NCI-H345 treated with DMSO at 0.1 percent for 48 hours (cell line): Measurements from ENCODE around the gene AGAP2.
A peak's percentile ranks its signal among the peaks of the same experiment; 100 is the strongest.
"Not testable (repeated sequence)": the region's sequence is repeated elsewhere in the genome, so short reads cannot be mapped to it uniquely, and the experiment has no call there.

Experiments used
- DNase-seq: peaks from one replicate; lab custom pipeline; 2025; ENCODE audit not compliant: unreplicated experiment; lab: John Stamatoyannopoulos, UW

AGAP2 gene

DNA sequence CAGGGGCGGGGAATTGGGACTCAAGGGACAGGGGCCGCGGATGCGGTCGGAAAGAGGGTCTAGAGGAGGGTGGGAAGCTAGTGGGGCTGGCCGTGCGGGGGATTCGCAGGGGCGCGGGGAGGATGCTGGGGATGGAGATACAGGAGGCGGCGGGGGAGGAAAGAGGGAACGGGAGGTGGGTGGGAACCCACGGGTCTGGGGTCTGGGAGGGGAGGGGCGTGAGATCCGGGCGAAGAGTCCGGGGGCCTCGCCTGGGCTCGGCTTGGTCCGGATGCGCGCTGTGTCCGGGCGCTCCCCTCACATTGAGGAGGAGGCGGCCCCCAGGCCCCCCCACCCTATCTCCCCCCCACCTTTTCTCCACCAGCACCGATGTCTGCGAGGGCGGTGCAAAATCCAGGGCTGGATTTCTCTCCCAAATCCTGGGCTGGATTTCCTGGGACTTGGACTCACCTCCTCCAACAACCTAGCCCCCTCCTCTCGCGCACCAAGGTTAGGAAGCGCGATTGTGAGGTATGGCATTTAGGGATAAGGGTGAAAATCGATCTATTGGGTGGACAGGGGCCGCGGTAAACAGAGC, at the start of gene AGAP2:
TSS of gene AGAP2 (minus strand) at position 82 of the 577 bp plus-strand sequence. CDS start 496 bp downstream, outside the sequence.
- peak; percentile 27 for DNase-seq

DNA sequence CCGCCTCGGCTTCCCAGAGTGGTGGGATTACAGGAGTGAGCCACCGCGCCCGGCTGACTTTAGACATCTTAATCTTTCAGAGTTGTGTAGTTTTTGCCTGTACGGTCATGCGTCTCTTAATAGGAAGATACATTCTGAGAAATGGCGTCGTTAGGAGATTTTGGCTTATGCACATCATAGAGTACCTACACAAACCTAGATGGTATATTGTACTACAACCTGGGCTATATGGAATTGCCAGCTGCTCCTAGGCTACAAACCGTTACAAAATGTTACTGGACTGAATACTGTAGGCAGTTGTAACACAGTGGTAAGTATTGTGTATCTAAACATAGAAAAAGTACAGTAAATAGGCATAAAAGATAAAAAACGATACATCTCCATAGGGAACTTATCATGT, 45.3 kb upstream of the AGAP2 start:
- DNase-seq: no peak

DNA sequence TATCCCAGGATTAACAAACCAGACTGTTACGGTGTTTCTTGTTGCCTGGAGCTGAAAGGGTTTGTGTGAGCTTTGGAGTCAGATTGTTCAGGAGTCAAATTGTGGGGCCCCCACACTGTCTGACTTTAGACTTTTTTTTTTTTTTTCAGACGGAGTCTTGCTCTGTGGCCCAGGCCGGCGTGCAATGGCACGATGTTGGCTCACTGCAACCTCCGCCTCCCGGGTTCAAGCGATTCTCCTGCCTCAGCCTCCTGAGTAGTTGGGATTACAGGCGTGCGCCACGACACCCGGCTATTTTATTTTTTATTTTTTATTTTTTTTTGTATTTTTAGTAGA, 44.9 kb upstream of the AGAP2 start:
- no peak for DNase-seq

DNA sequence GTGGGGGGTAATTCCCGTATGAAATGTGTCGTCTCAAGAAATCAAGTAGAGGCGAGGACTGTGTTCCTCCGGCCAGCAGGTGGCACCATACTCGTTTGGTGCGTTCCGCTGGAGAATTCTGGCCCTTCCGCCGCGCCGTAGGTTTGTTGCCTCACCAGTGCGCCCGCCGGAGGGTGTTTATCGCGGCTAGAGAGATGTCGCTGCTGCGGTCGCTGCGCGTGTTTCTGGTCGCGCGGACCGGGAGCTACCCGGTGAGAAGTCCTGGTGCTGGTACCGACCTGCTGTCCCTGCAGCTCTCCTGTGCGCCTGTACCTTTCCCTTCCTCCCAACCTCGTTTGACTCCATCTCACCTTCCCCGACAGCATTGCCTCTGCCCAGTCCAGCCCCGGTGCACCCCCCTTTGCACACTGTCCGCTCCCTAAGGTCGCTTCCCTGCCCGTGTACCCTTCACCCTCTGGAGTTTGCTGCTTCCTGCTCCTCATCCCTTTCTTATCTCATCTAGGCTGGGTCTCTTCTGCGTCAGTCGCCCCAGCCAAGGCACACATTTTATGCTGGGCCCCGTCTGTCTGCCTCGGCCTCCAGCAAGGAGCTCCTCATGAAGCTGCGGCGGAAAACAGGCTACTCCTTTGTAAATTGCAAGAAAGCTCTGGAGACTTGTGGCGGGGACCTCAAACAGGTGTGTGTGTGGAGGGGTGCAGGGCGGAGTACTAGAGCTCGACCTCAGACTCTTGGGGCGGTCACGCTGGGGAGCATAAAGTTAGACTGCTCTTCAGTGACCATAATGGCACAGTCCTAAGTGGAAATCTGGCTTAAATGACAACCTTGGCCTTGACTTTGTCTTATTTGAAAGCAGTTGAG, 44.3 kb upstream of the AGAP2 start, which contains the start of gene TSFM:
TSS of gene TSFM (plus strand) at position 180 of the 858 bp plus-strand sequence. CDS start at position 195, 15 bp downstream.
- peak; percentile 86 for DNase-seq

DNA sequence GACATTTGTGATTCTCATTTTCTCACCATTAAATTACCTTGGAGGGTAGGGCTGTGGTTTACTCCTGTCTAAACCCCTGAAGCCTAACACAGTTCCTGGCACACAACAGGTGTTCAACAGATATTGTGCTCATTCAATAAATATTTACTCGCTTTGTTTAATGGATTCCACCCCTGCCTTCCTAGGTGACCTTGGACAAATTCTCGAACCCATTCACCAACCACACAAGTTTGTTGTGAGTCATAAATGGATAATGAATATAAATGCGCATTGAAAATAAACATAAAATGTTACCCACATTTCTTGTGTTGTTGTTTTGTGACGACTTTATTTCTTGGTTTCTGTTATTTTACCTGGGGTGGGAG, 43.7 kb upstream of the AGAP2 start:
- no peak for DNase-seq

DNA sequence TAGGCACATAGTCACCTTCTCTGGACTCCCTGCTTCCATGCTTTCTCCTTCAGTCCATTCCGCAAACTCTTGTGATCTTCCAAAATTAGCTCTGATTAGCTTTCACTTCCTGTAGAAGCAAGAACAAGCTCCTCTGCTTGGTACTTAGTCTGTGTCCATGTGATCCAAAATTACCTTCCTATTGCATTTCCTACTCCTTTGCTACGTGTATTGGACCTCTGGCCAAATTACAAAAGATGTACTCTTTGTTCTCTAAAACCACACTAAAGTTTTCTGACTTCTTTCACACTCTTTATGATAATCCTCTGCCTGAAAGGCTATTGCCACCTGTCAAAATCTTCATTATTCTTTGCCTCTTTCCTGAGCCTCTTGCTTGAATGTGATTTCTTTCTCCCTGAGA, 43.3 kb upstream of the AGAP2 start:
- no peak for DNase-seq

DNA sequence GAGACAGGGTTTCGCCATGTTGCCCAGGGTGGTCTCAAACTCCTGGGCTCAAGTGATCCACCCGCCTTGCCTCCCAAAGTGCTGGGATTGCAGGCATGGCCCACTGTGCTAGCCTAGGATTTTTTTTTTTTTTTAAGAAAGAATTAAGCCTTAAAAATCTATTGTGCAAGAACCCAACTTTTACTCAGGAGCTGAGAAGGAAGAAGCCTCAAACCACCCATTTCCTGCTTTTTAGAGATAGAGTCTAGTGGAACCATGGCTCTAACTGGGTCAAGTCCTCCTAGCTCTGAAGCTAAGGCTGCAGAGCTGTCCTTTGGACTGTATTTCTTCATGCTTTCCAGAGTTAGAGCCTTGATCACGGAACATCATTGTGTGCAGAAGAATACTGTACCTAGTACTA, 42.7 kb upstream of the AGAP2 start:
- DNase-seq: no peak

DNA sequence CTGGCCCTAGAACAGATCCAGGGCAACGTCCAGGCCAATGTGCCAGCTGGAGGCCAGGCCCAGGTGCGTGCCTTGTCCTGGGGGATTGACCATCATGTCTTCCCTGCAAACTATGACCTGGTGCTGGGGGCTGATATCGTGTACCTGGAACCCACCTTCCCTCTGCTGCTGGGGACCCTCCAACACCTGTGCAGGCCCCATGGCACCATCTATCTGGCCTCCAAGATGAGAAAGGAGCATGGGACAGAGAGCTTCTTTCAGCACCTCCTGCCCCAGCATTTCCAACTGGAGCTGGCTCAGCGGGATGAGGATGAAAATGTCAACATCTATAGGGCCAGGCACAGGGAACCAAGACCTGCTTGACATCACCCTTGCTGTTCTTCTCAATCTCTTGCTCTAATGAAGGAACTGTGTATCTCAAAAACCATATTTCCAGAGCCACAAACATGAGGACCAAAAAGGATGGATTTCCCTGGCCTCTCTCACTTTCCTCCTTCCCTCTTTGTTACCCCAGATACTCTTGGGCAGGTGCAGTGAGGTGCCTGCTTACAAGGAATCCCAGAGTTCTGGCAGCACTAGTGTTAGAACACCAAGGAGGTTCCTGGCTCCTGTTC, 41.8 kb upstream of the AGAP2 start:
- no peak for DNase-seq

DNA sequence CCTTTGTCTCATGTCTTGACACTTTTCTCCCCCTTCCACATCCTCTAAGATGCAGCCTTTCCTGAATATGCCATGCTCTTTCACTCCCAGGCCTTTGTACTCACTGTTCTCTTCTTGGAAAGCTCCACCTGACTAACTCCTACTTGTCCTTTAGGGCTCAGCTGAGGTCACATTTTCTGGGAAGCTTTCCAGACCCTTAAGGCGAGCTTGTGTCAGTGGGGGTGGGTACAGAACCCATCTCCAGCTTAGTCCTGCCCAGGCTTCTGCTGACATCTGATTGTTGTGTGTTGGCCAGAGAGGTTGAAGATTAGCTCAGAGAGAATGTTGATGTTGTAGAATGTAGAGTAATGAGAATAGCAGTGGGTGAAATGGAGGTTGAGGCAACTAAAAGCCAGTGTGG, 41.2 kb upstream of the AGAP2 start:
- no peak for DNase-seq

DNA sequence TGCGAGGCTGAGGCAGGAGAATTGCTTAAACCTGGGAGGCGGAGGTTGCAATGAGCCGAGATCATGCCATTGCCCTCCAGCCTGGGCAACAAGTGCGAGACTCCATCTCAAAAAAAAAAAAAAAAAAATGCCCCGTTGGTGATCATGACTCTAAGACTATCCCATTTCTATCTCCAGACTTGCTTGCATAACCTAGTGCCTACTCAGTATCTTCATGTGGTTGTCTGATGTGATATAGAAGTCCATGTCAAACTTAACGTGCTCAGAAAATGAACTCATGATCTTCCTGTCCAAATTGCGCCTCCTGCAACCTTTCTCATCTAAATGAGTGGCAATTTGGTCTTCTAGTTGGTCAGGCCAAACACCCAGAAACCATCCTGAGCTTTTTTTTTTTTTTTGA, 39.4 kb upstream of the AGAP2 start:
- no peak for DNase-seq

DNA sequence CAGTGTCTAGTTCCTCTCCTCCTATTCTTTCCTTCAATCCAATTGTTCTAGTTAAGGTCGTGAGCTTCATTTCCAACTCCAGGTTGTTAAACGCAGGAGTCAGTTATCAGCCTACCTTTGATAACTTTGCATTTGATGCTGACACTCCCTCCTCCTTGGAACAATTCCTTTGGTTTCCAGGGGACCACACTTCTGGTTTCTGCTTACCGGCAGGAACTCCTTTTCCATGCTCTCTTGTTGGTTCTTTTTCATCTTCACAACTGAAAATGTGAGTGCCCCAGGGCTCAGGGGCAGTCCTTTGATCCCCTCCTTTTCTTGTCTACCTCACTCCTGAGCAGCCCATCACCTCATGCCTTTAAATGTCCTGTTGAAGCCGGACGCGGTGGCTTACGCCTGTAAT, 38.8 kb upstream of the AGAP2 start:
- DNase-seq: no peak

DNA sequence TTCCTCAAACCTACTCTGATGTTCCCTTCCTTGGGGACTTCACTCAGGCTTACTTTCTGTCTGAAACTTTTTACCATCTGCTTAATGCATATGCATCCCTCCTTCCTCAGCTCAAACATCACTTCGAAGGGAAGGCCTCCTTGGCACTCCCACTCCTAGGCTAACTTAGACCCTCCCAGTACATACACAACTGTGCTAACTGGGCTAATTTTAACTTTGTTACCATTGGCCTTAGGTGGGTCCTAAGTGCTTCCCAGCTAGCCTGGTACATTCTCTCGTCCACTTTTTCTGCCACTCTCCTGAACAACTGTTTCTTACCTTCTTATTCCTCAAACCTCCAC, 37.7 kb upstream of the AGAP2 start:
- DNase-seq: no peak

DNA sequence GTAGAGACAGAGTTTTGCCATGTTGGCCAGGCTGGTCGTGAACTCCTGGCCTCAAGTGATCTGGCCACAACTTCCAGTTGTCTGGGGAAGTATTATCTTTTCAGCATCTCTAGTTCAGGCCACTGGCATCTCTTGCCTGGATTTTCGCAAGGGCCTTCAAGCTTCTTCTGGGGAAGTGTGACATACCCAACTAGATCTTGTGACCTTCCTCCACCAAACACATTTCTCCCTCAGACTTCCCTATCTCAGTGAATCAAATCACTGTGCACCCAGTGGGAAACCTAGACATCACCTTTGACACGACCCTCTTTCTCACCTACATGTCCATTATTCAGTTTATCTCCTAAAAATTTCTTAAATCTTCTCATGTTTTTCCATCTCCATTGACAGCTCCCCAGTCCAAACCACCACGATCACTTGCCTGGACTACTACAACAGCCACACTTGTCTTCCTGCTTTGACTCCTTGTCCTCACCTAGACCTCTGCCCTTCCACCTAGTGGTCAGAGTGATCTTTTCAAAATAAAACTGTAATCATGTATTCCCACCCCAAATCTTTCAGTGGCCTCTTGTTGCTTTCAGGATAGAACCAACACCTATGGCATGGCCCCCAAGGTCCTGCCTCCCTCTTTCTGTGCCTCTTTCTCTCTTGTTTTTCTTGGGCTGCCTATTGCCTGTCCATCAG, 37.2 kb upstream of the AGAP2 start:
- DNase-seq: no peak

DNA sequence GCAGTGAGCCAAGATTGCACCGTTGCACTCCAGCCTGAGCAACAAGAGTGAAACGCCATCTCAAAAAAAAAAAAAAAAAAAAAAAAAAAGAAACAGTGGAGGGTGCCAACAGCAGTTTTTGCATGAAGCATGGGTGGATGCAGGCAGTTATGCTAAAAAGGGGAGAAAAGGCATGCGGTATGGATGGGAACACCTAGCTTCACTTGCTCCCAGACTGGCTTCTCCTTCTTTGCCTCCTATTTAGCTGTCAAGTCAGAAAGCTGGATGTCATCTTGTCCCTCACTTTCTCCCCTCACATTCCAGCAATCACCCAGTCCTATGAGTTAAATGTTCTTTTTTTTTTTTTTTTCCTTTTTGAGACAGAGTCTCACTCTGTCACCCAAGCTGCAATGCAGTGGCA, 36.5 kb upstream of the AGAP2 start:
- no peak for DNase-seq

DNA sequence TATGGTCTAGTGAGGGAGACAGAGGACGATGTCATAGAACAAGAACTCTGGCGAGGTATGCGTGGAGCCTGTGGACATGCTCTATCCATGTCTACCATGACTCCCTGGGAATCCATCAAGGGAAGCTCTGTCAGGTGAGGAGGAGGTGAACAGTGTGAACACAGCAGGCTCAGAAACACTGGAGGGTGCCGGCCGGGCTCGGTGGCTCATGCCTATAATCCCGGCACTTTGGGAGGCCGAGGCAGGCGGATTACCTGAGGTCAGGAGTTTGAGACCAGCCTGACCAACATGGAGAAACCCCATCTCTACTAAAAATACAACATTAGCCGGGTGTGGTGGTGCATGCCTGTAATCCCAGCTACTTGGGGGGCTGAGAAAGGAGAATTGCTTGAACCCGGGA, 36.1 kb upstream of the AGAP2 start:
- not testable (repeated sequence) for DNase-seq

DNA sequence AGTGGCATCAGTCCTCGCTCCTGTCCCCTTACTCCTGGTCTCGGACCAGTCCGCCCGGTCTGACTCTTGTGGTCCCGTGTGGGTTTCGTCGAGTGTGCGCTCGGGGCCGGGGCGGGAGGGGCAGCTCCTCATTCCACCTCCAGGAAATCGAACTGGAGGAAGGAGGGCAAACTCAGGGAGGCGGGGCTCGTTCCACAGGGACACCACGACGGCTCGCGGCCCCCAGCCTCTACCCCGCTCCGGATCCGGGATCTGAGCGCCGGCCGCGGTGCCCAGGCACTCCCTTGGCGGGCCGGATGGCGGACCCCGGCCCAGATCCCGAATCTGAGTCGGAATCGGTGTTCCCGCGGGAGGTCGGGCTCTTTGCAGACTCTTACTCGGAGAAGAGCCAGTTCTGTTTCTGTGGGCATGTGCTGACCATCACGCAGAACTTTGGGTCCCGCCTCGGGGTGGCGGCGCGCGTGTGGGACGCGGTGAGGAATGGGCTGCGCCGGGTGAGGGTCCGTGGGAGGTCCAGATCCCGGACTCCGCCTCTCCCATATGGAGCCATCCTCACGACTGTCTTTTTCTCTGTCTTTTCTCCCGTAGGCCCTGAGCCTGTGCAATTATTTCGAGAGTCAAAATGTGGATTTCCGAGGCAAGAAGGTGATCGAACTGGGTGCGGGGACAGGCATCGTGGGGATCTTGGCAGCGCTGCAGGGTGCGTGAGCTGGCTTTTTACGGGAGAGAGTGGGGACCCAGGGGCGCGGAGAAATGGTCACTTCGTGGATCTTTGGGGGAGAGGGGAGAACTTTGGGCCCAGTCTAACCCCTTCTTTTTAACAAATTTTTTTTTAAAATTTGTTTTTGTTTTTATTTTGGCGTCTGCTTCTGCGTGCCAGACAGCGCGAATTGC, 34.1 kb upstream of the AGAP2 start, which contains the start of gene EEF1AKMT3:
TSS of gene EEF1AKMT3 (plus strand) at position 186 of the 894 bp plus-strand sequence. CDS start at position 297, 111 bp downstream.
- no peak for DNase-seq

DNA sequence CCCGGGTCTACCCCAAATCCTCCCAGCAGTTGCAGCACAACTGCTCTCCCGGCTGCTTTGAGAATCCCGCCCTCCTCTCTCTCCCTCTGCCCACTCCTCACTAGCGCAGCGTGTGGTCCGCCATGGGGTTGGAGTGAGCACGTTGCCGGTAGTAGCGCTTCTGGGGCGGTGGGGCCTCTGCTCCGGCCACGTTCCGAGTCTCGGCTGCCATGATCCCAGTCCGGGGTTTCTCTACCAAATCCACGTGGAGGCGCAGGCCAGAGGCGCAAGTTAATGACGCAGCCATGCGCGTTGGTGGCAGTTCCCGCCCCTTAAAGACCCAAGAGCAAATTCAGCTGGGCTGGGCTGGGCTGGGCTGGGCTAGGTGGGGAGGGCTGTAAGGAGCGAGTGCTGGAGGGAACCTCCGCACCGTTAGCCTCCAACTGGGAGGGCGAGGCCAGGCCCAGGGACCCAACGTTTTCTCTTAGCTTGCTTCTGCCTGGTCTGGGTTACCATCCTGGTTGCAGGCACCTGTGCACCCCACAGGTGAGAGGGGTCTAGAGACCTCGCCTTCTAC, 33.4 kb upstream of the AGAP2 start, which contains the start of gene METTL1:
TSS of gene METTL1 (minus strand) at position 233 of the 556 bp plus-strand sequence. CDS start at position 211, 22 bp downstream.
- peak; percentile 89 for DNase-seq

DNA sequence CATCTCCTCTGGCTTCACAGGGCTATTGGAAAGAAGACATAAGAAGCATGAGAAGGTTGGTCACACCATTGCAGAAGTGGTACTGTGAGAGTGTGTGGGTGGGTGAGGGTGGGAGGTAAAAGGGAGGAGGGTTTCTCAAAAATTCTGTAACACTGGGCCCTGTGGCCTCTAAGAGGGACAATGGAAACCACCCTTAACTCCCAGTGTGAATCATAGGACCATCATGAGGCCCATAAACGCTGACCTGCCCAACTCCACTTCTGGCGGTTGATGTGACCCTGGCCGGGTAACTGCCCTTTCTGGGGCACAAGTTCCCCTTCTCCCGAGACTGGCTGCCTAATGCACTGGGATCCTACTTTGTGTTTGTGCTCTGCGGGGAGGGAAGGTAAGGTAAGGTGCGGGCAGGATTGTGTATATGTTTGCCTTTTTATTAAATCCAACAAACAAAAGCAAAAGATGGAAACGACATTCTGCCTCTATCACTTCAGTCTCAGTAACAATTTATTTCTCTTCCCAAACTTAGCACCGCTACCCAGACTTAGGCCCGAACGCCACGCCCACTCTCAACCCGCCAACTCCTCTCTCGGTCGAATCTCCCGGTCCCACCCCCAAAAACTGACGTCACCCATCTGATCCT, 32.8 kb upstream of the AGAP2 start:
- peak; percentile 81 for DNase-seq

DNA sequence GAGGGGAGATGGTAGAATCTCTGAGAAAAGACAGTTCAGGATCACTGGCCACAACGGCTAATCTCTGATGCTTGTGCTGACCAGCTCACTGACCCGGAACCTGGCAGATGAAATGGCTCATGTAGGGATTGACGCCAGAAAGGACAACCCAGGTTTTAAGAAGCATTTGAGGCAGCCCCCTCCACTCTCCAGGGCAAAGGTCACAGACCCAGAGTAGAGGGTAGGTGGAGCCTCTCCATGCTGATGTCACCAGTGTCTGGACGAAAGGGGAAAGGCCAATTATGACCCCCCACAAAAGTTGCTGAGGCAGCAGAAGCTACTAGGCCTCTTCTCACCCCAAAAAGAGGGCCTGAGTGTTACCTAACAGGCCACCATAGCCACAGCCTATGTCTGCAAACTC, 32.2 kb upstream of the AGAP2 start:
- DNase-seq: no peak

DNA sequence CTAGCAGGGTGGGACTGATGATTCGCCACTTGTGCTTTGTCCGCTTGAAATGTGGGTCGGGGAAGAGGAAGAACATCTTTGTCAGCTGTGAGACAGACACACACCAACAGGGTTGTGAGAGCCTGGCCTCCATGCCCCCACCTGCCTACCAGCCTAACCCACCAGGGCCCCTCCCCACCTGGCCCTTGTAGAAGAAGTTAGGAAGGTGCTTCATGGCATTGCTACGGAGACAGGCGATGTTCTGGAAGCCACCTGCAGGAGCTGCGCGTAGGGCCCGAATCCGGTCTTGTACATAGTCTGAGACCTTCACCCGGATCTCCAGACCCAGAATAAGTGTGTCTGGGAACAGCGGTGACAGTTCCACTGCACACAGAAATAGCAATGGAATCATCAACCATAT, 31.1 kb upstream of the AGAP2 start:
- no peak for DNase-seq
